Measurements from ENCODE around the gene NXPH3.
"Not testable (repeated sequence)": the region's sequence is repeated elsewhere in the genome, so short reads cannot be mapped to it uniquely, and the experiment has no call there.

Gene NXPH3

DNA sequence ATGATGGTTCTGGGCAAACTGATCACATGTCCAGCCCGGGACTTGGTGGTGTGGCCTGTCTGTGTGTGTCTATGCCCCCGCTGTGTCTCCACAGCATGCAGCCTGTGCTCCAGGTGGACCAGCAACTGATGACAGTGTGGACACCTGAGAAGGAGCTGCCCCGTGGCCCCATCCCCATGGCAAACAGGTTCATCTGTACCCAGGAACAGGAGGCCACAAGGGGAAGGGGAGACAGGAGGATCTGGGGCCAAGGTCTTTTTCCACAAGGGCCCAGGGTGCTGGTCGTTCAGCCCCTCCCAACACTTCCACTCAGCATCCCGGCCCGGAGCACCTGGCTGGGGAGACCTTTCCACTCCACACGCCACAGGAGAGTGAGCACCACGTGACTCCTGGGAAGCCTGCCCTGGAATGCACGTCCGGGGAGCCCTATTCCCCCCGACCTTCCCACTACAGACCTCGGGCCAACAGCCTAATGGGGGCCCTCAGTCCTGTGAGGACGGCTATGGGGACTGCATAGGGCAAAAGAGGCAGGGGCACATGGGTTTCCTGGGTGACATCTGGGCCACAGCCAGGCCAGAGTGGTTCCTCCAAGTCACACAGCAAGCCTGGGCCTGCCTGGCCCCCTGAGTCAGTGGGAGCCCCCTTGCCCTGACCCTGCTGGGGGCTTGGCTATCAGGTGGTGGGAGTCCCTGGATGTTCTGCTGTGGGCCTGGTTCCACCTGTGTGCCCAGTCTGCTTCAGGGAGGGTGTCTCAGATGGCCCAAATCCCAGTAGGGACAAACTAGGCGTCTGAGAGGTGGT, 20.8 kb upstream of the NXPH3 start:
- no peak for DNase-seq

DNA sequence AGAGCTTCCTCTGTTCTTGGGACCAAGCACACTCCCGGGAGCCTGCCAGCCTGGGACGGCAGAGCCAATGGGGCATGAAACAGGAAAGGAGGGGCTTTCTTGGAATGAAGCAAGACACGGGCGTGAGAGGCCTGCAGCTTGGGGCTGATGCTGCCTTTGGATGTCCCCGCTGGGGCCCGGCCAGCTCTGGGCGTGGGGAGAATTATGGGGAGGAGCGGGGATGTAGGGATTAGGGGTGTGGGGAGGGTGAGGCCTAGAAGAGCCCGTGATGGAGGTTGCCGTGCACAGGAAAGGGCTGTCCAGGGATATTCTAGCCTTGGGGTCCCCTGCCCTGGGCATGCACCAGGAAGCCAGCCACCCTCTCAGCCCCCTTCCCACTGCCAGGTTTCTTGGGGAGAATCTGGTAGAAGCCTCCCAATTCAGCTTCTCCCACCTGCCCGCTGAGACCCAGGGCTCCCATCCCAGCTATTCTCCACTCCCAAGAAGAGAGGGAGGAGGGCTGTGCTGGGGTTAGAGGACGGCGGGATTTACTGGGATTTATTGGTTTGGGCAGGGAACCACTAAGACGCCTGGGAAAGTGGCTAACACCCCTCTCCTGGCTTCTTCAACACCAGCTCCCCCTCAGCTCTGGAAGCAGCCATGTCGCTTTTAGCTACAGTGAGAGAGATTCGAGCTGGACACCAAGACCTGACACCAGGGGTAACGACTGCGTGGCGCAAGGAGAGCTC, 20.0 kb upstream of the NXPH3 start:
- no peak for DNase-seq

DNA sequence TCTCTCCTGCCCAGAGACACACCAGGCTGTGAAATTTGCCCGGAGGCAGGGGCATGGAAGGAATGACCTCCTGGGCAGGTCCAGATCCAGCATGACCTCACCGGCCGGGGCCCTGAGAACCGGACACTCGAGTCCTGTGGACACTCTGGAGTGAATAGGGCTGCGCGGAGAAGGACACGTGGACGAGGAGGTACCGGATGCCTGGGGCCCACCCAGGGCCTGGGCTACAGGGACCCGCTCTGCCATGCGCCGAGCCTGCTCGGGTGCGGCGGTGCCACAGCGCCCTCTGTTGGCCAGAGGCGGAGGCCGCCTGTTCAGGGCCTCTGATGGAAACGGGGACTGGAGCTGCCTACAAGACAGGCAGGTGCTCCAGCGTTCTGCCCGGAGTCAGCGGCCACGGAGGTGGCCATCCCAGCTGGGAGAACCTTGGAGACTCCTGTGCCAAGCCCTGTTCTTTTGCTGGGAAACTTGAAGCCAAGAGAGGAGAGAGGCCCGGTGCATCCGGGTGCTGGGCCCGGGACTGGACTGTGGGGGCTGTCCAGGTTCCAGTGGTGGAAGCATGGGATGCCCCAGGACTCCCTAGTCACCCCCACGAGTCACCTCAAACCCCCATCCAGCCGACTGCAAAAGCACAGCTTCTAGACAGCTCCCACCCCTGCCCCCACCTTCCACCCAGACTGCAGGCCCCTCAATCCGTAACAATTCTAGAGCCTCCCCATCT, 19.3 kb upstream of the NXPH3 start:
- DNase-seq: peak in 1 of 2 donors; percentile 65

DNA sequence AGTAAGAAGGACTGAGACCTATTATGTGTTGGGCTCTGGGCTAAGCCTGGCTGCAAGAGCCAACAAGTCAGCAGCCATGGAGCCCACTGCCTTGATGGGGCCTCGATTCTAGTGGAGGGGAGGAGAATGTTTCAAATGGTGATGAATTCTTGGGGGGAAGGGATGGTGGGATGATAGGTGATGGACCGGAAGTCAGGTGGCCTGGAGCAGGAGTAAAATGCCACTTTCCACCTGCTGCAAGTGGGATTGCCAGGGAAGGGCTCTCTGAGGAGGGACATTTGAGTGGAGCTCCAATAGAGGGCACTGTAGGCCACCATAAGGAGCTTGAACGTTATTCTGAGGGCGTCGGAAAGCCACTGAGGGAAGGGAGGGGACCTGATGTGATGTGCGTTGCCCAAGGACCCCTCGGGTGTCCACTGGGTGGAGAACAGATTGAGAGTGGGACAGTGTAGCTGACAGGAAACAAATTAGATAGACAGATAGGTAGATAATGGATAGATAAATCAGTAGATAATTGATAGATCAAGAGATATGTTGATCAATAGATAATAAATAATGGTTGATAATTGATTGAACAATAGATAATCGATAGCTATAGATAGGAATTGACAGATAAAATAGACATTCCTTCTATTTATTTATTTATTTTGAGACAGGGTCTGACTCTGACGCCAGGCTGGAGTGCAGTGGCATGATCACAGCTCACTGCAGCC, 18.2 kb upstream of the NXPH3 start:
- no peak for DNase-seq

- no peak for DNase-seq
These were observed 11.0 kb upstream of the NXPH3 start for GRCh38 chr17:49564638-49565037.

DNA sequence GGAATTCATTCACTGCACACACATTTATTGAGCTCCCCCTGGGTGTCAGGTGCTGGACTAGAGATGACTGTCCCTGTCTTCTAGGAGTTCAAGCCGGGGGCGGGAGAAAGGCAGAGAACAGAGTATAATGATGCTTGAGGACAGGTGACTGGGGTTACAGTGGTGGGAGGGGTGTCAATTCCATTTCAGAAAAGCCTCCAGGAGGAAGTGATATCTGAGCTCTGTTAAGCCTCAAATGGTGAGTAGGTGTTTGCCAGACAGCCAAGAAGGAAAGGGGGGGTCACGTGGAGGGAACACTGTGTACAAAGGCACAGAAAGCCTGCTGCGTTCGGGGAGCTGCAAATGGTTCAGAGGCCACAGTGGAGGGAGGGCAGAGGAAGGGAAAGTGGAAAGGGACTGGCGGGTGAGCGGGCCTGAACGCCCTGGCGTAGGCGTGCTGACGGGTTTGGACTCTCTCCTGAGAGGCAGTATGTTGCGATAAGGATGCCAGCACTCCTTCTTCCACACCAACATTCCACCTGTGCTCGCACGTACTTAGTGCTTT, 9.7 kb upstream of the NXPH3 start:
- no peak for DNase-seq

- no peak for DNase-seq
These were observed 9.0 kb upstream of the NXPH3 start for GRCh38 chr17:49566668-49567071.

GRCh38 chr17:49567104-49567521, 8.6 kb upstream of the NXPH3 start:
- no peak for DNase-seq

- DNase-seq: peak; percentile 72 to 82
These were observed 7.6 kb upstream of the NXPH3 start for GRCh38 chr17:49567871-49568694.

DNA sequence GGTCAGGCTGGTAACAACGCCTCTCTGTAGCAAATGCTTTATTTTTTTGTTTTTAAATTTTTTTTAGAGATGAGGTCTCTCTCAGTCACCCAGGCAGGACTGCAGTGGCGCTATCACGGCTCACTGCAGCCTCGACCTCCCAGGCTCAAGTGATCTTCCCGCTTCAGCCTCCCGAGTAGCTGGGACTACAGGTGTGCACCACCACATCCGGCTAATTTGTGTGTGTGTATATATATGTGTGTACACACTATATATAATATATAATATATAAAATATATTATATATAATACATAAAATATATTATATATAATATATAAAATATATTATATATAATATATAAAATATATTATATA, 7.0 kb upstream of the NXPH3 start:
- not testable (repeated sequence) for DNase-seq

DNA sequence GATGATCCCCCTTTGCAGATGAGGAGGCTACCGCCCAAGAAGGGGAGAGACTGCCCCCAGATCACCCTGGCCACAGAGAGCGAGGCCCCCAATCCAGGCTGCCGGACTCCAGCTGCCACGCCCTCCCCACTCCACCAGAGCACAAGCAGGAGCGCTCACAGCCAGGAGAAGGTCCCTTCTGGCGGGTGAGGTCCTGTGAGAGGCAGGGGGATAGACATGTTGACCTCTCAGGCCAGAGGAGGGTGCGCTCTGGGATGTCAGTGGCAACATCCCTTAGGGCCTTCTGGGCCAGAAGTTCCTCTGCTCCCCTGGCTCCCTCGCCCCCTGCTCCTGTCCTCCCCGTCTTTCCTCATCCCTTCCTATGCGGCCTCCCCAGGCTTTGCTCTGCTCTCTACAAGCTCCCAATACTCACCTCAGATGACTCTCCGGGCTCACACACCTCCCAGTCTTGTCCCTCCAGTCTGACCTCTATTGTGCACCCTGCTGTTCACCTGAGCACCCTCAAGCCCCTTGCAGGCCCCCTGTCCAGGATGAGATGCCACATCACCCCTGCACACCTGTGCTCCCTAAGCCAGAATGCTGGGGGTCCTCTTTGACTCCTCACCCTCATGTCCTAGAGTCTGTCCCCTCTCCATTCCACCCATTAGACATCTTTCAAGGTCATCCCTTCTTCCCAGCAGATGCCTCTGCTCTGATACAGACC, 5.0 kb upstream of the NXPH3 start:
- DNase-seq: no peak

DNA sequence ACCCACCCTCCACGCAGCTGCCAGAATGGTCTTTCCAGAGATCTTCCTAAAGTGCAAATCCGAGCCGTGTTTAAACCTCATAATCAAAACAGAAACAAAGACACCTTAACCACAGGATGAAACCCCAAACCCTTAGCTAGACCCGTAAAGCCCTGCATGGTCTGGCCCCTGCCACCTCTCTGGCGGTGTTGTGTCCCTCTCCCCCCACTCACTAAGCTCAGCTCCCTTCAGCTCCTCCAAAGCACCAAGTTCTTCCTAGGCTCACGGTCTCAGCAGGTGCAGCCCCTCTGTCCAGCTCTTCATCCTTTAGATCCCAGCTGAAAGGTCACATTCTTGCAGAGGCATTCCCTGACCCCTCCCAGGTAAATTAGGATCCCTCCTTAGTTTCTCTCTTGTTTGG, 4.4 kb upstream of the NXPH3 start:
- DNase-seq: no peak

- no peak for DNase-seq
These were observed 3.9 kb upstream of the NXPH3 start for GRCh38 chr17:49571764-49572163.

- no peak for DNase-seq
These were observed 3.4 kb upstream of the NXPH3 start for GRCh38 chr17:49572226-49572625.

DNA sequence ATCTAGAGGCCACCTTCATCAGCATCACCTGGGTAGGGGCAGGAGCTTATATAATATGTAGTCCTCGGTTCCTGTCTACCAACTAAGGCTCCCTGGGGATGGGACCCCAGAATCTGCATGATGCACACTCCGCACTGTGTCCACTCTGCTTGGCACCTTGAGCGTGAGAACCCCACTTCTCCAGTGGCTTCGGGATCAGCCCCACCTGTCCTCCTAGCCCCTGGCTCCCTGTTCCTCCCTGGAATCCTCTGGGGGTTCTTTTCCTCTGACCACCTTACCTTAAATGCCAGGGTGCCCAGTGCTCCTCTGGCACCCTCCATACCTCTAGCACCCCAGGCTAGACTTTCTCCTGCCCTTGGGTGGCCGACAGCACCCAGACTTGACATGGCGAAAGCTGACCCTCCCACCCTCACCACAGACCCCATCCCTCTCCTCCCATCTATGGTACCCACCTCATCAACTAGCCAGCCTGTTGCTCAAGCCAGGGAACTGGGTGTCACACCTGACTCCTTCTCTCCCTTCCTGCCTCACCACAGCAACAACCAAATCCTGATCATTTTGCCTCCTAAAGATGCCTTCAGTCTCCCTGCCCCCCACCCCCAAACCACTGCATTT, 2.8 kb upstream of the NXPH3 start:
- DNase-seq: no peak

DNA sequence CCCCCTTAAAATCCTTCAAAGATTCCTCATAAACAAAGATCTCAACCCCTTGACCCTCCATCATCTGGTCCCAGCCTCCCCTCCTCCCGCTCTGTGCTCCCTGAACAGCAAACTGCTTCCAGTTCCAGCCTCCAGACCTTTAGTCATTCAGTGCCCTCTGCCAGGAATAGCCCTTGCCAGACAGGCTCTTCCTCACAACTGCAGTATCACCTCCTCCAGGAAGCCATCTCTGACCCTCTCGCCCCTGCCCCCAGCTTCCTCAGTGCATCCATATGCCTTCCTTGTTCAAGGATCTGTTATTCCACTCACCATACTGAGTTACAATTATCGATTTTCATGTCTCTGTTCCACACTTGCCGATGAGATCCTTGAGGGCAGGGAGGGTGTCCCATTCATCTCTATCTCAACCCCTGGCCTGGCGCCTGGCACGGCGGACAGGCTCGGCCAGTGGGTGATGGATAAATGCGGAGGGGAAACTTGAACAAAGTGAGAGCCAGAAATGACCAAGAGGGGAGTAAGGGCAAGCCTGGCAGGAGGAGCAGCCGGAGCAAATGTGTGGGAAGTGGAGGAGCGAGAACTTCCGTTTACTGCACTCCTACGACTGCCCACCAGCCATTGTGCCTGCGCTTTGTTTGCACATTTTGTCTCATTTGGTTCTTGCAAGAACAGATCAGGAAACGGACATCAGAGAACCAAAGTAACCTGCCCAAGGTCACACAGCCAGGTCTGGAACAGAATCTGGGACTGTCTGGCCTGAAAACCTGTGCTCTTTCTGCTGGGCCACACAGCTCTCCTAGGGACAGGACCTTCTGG, 2.0 kb upstream of the NXPH3 start:
- no peak for DNase-seq

- peak in 1 of 2 donors; percentile 38 for DNase-seq
These were observed 1.3 kb upstream of the NXPH3 start for GRCh38 chr17:49574323-49574781.

- DNase-seq: no peak
These were observed 559 bp upstream of the NXPH3 start for GRCh38 chr17:49574945-49575678.
